Body of pancreas (tissue), 4 donors: ENCODE data around the gene ADAMTSL3. TPM values are rescaled to one million over a fixed set of nuclear protein-coding genes. Genes with fewer than 3 reads are reported as not detected.

Source experiments
- ATAC-seq: fragments of 150-250 bp; one replicate; pipeline ENCODE4 v1.9.1; 2016
- DNase-seq, 4 donors: peaks; one replicate each; pipeline ENCODE4 v3.0.0-alpha.2; 2019
- H3K27ac ChIP-seq, 4 donors: fragments of 200-600 bp; sonication (generic); 1 replicate in 3 of 4; 2 replicates in 1 of 4; pipeline versions ENCODE4 v1.5.1 to v1.6.1; 2016 to 2019; ENCODE audit warnings: mild to moderate bottlenecking in 1 of 4, mixed read lengths in 1 of 4, moderate library complexity in 1 of 4
- H3K27me3 ChIP-seq, 2 donors: fragments of 200-600 bp; sonication (generic); one replicate each; pipeline ENCODE4 v1.6.0; 2016; ENCODE audit warnings: mild to moderate bottlenecking in 1 of 2
- H3K36me3 ChIP-seq, 2 donors: fragments of 200-600 bp; sonication (generic); replicated peaks in 1 of 2; 2 replicates each; pipeline ENCODE4 v1.5.1; 2016; ENCODE audit warnings: low read depth in 2 of 2; ENCODE audit not compliant: insufficient read depth in 1 of 2
- H3K4me1 ChIP-seq: fragments of 200-600 bp; sonication (generic); one replicate; pipeline ENCODE4 v1.6.0; 2016
- H3K4me3 ChIP-seq, 2 donors: fragments of 200-600 bp; sonication (generic); 1 replicate in 1 of 2; 2 replicates in 1 of 2; pipeline ENCODE4 v1.5.1; 2016 to 2019
- H3K9me3 ChIP-seq, 3 donors: fragments of 200-600 bp; sonication (generic); 1 replicate in 2 of 3; 2 replicates in 1 of 3; pipeline ENCODE4 v1.5.1; 2016
- POLR2A ChIP-seq, 3 donors: fragments of 450-650 bp; IDR thresholded peaks; one replicate each; pipeline ENCODE4 v1.6.1; 2016; ENCODE audit warnings: antibody characterized with exemption in 3 of 3, mild to moderate bottlenecking in 2 of 3
- WGBS, 2 donors: methylation state at CpG; one replicate each; pipeline ENCODE4 v1.1.5; 2017; 5-methylcytosine and 5-hydroxymethylcytosine counted together
- intact Hi-C: fragments of 100-400 bp; cut with DNase I; formaldehyde crosslinking; loops from one replicate; pipeline ENCODE4 v1.15.1; 2023
- total RNA-seq, 2 donors: library from RNA; depleted of rRNA; stranded (reverse); fragments of >200 nt; gene quantifications; one replicate each; pipeline ENCODE4 v1.1.0, GENCODE V29; 2016
- TF ChIP-seq, protein P1 (sequence below), 7 experiments: fragments of 450-650 bp in 4 of 7; fragments of 200-600 bp in 3 of 7; sonication (generic) in 3 of 7; IDR thresholded peaks; one replicate each; pipeline ENCODE4 v1.5.1; 2016 to 2019; ENCODE audit warnings: antibody characterized with exemption in 7 of 7

Gene ADAMTSL3
- total RNA-seq, 2 donors from 2014 or later, result 7.8 to 10.2 TPM

- H3K4me3 ChIP-seq, result no peak overlapping the region
- 55 to 73% methylated on average over 1 of the region's 1 CpG for WGBS, 2 donors
- peaks cover 10% of the 10 kb centered on the region for H3K4me1 ChIP-seq
- H3K9me3 ChIP-seq, result no peaks in the 10 kb centered on the region
- TF ChIP-seq POLR2A (IDR thresholded peaks at IDR 0.05), result no peak
- TF ChIP-seq, protein P1, sequence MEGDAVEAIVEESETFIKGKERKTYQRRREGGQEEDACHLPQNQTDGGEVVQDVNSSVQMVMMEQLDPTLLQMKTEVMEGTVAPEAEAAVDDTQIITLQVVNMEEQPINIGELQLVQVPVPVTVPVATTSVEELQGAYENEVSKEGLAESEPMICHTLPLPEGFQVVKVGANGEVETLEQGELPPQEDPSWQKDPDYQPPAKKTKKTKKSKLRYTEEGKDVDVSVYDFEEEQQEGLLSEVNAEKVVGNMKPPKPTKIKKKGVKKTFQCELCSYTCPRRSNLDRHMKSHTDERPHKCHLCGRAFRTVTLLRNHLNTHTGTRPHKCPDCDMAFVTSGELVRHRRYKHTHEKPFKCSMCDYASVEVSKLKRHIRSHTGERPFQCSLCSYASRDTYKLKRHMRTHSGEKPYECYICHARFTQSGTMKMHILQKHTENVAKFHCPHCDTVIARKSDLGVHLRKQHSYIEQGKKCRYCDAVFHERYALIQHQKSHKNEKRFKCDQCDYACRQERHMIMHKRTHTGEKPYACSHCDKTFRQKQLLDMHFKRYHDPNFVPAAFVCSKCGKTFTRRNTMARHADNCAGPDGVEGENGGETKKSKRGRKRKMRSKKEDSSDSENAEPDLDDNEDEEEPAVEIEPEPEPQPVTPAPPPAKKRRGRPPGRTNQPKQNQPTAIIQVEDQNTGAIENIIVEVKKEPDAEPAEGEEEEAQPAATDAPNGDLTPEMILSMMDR (IDR thresholded peaks at IDR 0.05), result no peak
- no peak for DNase-seq
- no peak for ATAC-seq
- intact Hi-C loops, result no loop called here
- no peaks in the 10 kb centered on the region for H3K36me3 ChIP-seq
- H3K27ac ChIP-seq, result no peak overlapping the region
- no peaks in the 10 kb centered on the region for H3K27me3 ChIP-seq
These were observed 115.6 kb downstream of the ADAMTSL3 start for GRCh38 chr15:83769411-83769999.

- no peaks in the 10 kb centered on the region for H3K27me3 ChIP-seq
- DNase-seq, result no peak
These were observed 121.8 kb downstream of the ADAMTSL3 start for GRCh38 chr15:83775738-83776137.

DNA sequence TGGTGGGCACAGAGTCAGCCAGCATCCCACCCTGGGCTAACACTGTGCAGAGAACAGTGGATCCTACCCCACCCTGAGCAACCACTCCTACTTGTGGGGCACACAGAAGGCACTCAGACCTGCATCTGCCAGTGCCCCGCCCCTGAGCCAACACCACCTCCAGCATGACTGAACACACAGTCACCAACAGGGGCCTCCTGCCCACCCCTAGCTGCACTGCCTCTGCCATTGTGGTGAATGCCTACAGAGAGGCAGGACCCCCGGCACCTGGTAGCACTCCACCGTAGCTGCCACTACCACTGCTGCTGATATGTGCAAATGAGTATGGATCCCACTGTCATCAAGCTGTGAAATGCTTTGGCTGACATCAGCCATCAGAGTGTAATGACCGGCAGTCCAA is 123.1 kb downstream of the ADAMTSL3 start:
- TF ChIP-seq, protein P1 (IDR thresholded peaks at IDR 0.05), result no peak
- TF ChIP-seq POLR2A (IDR thresholded peaks at IDR 0.05), result no peak
- no peak for DNase-seq
- Histone ChIP-seq H3K4me1 (no peaks in the 10 kb centered on the region), H3K9me3 (no peaks in the 10 kb centered on the region), H3K27me3 (no peaks in the 10 kb centered on the region), H3K27ac (no peak overlapping the region), H3K4me3 (no peak overlapping the region), H3K36me3 (no peaks in the 10 kb centered on the region)
- no peak for ATAC-seq
- 90 to 100% methylated on average over 2 to 4 of the region's 4 CpGs for WGBS, 2 donors
- intact Hi-C loops, result no loop called here

More at GRCh38 chr15:83775738-83776137, 121.8 kb downstream of the ADAMTSL3 start:
- Histone ChIP-seq H3K27ac (no peak overlapping the region), H3K4me3 (no peak overlapping the region), H3K4me1 (no peaks in the 10 kb centered on the region), H3K9me3 (no peaks in the 10 kb centered on the region), H3K36me3 (no peaks in the 10 kb centered on the region)
- intact Hi-C loops, result no loop called here
- WGBS, 2 donors, result 30 to 66% methylated on average over 3 of the region's 3 CpGs
- ATAC-seq, result no peak
- TF ChIP-seq, protein P1 (IDR thresholded peaks at IDR 0.05), result no peak
- TF ChIP-seq POLR2A (IDR thresholded peaks at IDR 0.05), result no peak

DNA sequence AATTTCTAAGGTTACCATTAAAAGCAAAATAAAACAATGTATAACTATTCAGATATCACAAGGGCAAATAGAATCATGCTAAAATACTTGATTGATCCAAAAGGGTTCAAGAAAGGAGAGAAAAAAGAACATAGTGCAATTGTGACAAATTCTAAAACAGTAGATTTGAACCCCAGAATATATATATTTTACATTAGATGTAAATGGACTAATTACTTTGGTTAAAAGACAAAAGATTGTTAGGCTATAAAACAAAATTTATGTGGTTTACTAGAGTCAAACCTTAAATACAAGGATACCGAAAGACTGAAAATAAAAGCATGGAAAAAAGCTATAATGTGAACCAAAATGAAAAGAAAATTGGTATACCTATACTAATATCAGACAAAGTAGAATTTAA is 129.3 kb downstream of the ADAMTSL3 start:
- ATAC-seq (no peak), DNase-seq (no peak)
- Histone ChIP-seq H3K36me3 (no peaks in the 10 kb centered on the region), H3K27me3 (no peaks in the 10 kb centered on the region), H3K4me3 (no peak overlapping the region), H3K27ac (no peak overlapping the region), H3K9me3 (no peaks in the 10 kb centered on the region), H3K4me1 (no peaks in the 10 kb centered on the region)
- intact Hi-C loops, result no loop called here
- WGBS, 2 donors, result 92 to 96% methylated on average over 1 of the region's 1 CpG
- TF ChIP-seq POLR2A (IDR thresholded peaks at IDR 0.05), result no peak
- TF ChIP-seq, protein P1 (IDR thresholded peaks at IDR 0.05), result no peak

- intact Hi-C loops, result no loop called here
- DNase-seq (no peak), ATAC-seq (no peak)
- H3K36me3 ChIP-seq, result no peaks in the 10 kb centered on the region
- no peaks in the 10 kb centered on the region for H3K9me3 ChIP-seq
- no peak overlapping the region for H3K27ac ChIP-seq
- H3K4me3 ChIP-seq, result no peak overlapping the region
- TF ChIP-seq, protein P1 (IDR thresholded peaks at IDR 0.05), result no peak
- TF ChIP-seq POLR2A (IDR thresholded peaks at IDR 0.05), result no peak
- H3K27me3 ChIP-seq, result no peaks in the 10 kb centered on the region
- H3K4me1 ChIP-seq, result no peaks in the 10 kb centered on the region
These were observed 131.1 kb downstream of the ADAMTSL3 start for GRCh38 chr15:83784975-83785374.
